Smooth muscle cell of bladder (primary cell): ENCODE results near the gene LEP. TPM values are rescaled to one million over a fixed set of nuclear protein-coding genes. Genes with fewer than 3 reads are reported as not detected.

Experiments
- total RNA-seq: library from RNA; depleted of rRNA; stranded (reverse); fragments of >200 nt; gene quantifications from 2 replicates; pipeline ENCODE4 v1.2.3, GENCODE V29; 2014

The LEP gene
- 0.09 TPM in 1 of 2 replicates, not detected in the other for total RNA-seq

GRCh38 chr7:128240696-128241386, at the start of gene LEP:
TSS of gene LEP (plus strand) at chr7:128241278. CDS start at chr7:128252019, 10,741 bp downstream.

Other genes starting within 250 kb of the LEP start
- 0.28 and 0.46 TPM in 2 replicates for gene LRRC4, start 209.8 kb upstream of the LEP start, total RNA-seq
- gene RBM28, start 102.6 kb downstream of the LEP start, total RNA-seq, result 10.4 and 15.5 TPM in 2 replicates
- 0.18 TPM in 1 of 2 replicates, not detected in the other for gene PRRT4, start 120.4 kb downstream of the LEP start, total RNA-seq
- 46.1 and 61.6 TPM in 2 replicates for gene IMPDH1, start 168.7 kb downstream of the LEP start, total RNA-seq
- 15.6 and 46.7 TPM in 2 replicates for gene HILPDA, start 214.6 kb downstream of the LEP start, total RNA-seq
- 30.9 and 36.4 TPM in 2 replicates for gene METTL2B, start 235.5 kb downstream of the LEP start, total RNA-seq